Measurements from ENCODE around the gene DOCK1.

The DOCK1 gene

DNA sequence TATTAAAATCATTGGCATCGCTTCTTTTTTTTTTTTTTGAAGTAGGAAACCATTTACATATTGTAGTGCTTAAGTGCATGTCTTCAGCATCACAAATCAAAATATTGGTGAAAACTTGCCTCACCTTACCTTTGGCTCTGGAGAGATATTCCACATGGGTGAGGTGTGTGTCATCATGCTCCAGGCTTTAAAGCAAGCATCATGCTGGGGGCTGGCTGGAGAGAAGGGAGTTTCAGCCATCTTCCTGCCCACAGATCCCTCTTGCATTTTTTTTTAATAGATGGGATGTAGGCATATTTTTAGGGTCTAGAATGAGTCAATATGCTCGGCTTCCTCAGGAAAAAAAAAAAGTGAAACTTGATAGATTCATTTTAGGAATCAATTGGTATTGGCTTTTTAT is 293.5 kb downstream of the DOCK1 start:
- DNase-seq: no peak

DNA sequence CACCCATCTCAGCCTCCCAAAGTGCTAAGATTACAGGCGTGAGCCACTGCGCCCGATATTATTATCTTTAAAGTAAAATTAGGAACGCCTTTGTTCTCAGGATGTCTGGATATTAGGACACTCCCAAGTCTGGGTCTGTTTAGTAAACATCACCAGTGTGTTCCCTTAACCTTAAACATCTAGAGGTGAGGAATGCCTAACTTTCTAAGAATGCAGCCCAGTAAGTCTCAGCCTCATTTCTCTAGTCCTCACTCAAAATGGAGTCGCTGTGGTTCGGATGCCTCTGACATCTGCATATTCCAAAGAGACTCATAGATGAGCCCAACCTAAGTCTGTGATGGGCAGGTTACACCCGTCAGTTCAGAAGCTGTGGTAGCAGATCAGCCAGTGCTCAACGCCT is 295.4 kb downstream of the DOCK1 start:
- DNase-seq: no peak

DNA sequence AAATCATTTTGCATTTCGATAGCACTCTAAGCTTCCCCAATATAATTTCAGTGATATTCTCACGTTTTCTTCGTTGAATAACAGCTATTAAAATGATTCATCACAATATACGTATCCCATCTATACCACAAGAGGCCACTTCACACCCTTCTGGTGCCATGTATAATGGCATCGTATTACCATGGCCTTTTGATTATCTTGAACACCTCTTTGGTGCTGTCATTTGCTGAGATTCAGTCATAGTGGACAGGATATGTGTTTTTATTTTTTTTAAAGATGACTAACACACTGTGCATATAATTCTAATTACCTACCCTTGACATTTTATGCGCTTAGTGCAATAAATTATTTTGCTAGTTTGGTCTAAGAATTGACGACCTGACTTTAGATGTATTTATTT is 297.8 kb downstream of the DOCK1 start:
- DNase-seq: no peak

DNA sequence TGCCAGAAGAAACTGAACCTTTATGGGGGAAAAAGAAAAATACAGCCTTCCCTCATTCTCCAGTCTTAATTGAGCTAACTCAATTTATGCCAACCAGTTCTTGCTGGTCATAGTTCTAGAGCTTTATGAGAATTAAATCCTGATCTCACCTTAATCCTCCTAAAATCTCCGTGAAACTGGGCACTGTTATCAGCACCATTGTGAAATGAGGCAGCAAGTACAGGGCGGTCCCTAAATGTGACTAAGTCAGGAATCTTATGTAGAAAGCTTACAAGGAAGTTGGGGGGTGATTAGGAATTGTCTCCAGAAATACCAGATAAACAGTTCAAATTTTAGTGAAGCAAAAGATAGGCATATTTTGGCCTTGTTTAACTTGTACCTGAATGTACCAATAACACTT is 301.9 kb downstream of the DOCK1 start:
- no peak for DNase-seq

DNA sequence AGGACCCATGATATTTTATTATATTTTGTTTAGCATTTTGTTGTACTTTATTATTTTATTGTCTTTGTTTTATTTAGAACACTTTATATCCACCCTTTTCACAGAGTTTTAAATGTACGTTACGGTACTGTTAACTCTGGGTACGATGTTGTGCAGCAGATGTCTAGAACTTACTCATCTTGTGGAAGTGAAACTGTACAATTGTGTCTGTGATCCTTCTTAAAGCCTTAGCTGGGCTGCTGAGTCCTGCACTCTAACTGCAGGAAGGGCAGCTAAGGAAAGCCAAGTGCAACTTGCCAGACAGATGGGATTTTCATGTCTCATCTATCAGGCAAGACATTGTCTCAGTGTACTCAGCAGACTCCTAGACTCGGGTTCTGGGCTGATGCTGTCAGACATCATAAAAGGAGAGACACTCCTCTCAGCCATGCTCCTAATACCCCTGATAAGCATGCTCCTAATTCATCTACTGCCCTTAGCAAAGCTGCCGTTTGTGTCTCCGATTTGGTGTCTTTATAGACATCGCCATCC is 305.8 kb downstream of the DOCK1 start:
- DNase-seq: no peak

DNA sequence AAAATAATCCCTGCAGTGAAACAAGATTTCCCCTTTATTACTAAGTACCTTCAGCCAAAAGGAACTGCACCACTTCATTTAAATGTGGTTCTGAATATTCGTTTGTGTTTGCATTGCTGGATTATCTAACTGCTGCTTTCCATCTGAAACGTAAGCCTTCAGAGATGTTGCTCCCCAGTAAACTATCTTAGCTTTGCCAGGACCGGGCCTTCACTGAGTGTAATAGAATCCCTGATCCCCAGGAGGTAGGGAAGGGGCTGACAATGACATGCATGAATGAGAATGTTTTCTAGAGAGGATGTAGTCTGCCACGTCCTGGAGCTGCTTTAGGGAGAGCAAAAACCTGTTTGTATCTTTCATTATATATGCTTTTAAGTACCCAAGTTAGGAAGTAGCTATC is 310.6 kb downstream of the DOCK1 start:
- DNase-seq: no peak

DNA sequence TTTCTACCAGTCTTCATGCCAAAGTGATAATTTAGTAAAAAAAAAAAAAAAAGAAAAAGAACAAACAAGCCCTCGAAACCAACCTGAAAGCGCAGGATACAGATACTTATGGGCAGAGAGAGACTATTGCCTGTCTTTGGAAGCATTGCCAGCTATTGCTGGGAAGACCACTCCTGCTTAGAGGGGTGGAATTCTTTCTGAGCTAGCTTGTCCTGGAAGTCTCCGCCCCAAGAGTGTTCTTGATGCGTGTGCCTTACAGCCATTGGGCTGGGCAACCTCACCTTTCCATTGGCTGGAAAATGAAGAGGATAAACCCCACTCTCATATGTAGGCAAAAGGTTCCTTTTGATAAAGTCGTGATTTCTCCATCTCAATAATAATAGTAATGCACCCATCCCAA is 311.0 kb downstream of the DOCK1 start:
- DNase-seq: no peak

DNA sequence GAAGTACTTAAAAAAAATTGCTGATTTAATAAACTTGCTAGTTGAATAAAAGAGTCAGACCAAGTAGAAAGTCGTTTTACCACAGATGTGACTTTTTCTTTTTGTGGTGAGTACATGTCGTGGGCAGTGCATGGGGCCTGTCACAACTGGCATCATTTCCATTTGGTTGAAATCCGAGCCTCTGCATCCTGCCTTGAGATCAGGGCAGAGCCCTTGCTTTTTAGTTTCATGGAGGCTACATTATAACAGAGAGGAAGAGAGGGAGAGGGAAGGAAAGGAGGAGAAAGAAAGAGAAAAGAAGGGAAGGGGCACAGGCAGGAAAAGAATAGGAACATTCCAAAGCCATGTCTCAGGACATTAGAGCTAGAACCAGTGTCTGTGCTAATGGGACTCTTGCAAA is 311.6 kb downstream of the DOCK1 start:
- no peak for DNase-seq

DNA sequence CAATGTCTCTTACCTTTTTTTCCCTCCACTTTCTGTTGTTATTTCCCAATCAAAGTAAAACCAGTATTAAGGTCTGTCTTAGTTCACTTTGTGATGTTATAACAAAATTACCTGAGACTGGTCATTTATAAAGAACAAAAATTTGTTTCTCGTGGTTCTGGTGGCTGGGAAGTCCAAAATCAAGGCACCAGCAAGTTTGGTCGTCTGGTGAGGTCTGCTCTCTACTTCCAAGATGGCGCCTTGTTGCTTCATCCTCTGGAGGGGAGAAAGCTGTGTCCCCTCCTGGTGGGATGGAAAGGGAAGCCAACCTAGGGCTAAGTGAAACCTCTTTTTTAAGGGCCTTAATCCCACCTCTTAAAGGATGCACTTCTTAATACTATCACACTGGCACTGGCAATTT is 313.4 kb downstream of the DOCK1 start:
- DNase-seq: no peak

DNA sequence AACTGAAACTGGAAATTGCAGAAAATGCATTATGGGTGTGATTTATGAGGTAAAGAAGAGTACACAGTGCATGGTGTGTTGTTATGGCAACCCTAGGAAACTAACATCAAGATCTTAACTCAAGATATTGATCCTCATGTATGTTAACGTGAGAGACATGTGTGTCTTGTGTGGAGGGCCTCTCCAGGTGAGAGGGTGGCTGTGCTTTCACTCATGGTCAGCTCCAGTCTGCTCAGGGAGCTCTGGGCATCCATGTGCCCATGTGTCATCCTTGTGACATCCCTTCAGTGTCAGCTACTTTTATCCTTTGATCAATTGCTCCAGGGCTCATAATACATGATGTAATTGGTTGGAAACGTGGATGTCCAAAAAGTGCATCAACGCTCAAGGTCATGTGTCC is 316.1 kb downstream of the DOCK1 start:
- no peak for DNase-seq

DNA sequence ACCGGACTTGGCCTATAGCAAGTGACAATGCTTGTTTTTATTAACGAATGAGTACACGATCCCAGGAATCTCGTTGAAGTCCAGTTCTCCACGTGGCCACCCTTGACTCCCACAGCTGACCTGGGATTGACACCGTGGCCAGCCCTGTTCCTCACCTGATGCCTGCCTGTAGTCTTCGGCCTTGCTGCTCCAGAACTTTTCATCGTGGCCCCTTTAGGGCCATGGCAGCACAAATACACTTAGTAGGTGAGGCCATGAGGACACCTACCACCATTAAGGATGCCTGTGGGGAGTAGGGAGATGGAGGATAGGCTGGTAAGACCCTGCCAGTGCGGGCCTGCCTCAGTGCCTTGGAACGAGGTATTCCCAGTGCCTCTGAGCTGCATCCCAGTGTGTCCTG is 321.8 kb downstream of the DOCK1 start:
- no peak for DNase-seq

DNA sequence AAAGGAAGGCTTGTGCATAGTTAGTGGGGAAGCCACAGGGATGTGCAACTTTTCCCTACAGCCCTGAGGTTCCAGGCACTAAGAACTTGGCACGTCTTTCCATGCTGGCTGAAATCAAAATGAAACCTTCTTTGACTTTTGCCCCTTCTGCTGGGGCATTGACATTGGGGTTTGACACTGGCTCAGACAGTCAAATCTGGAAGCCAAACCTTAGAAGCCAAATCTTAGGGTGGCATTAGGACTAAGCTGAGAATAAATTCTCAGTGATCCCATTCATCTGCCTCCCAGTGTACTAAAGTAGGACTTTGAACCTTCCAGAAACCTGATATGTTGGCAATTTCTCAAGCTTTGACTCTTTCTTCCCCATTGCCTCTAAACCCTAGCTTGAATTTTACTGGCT is 322.4 kb downstream of the DOCK1 start:
- no peak for DNase-seq

DNA sequence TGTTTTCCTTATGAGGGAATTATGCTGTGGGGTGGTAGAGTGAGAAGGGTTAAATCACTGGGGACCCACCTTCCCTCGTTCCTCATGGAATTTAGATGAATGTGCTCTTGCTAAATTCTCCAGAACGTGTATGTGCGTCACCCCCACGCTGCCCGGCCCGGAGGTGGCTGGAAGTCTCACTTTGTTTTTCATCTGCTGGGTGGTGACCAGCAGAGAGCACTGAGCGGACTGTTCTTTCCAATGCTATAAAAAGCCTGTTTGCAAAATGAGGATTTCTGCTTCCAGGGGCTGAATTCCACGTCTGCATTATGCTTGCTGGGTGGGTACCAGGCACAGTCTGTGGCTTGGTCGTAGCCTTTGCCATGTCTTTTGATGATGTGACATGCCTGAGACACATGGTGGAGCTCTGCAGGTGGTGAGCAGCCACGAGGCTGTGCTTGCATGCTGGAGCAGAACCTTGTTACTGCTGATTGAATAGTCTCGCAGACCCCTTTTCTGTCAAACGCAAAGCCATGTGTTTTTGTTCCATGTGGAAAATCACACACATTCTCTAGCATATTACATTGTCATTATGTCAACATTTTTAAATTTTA is 323.1 kb downstream of the DOCK1 start:
- peak in 16 of 58 donors; percentile 6 to 56 (median 18) for DNase-seq

DNA sequence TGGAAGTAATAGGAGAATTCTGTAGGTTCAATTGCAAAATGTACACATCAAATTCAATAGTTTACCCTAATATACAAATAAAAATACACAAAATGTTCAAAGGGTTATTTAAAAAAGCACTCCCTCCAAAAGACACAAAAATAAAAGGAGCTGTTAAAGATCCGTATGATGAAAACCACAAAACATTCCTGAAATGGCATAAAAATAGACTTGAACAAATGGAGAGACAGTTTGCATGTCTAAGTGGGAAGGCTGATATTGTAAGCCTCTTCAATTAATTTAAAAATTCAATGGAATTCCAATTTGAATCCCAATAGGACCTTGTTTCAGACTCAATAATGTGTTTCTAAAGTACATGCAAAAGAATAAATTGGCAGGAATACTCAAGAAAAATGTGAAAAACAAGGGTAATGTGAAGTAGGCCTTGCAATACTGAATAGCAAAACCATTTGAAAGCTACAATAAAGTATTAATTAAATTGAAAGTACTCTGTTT is 329.1 kb downstream of the DOCK1 start:
- no peak for DNase-seq

DNA sequence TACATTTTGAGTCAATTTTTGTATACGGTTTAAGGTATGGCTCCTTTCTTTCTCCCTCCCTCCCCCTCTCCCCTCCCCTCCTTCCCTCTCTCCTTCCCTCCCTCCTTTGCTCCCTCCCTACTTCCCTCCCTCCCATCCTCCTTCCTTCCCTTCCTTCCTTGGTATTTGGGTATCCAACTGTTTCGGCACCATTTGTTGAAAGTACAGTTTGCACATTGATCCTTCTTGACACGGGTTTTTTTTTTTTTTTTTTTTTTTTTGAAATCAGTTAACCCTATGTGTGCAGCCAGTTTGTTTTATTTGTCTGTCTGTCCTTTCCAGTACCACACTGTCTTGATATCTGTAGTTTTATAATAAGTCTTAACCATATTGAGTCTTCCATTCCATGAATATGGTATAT is 331.0 kb downstream of the DOCK1 start:
- DNase-seq: no peak

DNA sequence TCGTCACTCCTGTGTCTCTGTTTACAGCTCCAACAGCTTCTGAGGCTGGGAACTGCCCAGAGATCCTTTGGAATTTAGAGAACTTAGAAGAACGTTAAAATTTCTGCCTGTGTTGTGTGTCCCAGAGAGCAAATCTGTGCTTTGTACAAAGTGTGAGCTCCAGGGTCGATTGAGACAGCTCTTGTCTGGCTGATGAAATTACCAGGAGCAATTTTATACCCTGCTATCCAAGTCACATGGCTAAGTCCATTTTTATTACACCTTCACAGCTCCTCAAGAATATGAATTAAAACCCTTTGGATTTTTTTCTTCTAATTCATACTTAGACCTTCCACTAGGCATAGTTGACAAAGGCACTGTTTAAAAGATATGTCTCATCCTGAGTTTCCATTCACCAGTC is 337.7 kb downstream of the DOCK1 start:
- no peak for DNase-seq

DNA sequence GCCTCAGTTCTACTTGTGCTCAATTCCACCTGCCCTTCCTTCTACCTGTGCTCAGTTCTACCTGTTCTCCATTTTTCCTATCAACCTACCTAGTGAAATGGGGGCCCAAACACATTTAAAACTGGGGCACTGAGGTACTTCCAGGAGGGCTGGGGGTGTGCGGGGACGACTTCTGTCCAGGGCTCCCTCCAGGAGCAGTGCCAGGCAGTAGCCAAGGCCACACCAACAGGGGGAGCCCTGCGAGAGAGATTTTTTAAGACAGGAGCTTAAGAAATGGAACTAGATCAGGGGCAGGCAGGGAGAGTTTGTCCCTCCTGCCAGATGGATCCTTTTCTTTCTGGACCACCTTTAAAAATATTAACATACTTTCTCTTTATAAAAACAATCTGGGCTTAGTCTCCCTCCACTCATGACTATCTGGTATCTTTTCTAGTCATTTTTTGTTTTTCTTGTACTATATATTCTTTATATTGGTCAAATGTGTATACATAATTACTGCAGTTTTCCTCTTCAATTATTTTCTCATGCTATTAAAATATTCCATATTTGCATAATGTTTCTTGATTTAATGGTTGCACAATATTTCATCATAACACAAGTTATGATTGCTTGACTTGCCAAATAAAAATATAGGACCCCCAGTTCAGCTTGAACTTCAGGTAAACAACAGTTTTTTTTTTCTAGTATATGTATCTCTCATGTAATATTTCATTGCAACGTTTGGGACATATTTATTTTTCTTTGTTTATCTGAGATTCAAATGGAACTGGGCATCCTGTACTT is 338.5 kb downstream of the DOCK1 start:
- DNase-seq: peak in 2 of 58 donors; percentile 19 to 23

DNA sequence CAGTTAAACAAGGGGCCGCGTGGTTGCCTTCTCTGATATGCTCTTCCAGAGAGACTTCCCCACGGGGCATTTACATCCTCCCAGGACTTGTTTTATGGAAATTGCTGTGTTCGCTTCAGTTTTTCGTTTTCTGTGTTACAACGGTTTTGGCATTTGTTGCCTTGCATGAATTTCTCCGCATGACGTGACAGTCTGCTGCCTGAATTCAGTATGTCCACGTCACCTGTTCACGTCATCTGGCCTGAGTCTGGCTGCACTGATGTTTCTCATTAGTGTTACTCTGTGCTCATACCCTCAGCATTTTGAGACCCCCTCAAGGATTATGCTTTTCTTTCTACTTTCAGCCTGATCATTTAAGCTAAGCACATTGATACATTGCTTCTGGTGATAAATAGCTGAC is 340.2 kb downstream of the DOCK1 start:
- DNase-seq: no peak

DNA sequence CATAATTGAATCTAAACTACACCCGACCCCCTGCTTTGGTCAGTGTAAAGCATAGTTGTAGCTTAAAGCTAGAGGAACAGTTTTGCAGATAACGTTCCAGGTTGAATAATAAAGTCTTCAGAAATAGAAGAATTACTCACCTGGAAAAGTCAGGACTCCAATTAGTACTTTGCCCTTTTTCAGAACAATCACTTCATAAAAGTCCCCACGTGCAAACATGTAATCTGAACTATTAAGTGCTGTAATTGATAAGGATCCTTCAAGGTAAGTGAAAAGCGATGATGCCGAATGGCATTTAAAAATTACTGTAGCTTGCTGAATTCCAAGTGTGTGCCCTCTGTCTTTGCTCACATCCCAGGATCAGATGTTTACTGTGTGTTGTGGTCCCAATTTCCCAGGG is 344.8 kb downstream of the DOCK1 start:
- no peak for DNase-seq

DNA sequence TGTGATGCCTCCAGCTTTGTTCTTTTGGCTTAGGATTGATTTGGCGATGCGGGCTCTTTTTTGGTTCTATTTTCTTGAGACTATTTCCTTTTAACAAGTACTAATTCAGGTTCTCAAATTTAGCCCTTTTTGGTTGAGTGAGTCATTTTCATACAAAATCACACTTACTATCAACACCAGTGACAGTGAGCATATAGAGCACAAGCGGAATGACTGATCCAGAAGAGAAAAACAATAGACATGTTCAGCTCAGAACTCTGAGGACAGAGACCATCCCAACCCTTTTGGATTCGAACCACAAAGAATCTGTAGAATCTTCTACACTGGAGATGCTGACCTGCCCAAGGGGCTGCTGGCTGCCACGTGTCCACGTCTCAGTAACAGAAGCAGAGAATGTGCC is 347.6 kb downstream of the DOCK1 start:
- DNase-seq: peak in 1 of 58 donors; percentile 38

DNA sequence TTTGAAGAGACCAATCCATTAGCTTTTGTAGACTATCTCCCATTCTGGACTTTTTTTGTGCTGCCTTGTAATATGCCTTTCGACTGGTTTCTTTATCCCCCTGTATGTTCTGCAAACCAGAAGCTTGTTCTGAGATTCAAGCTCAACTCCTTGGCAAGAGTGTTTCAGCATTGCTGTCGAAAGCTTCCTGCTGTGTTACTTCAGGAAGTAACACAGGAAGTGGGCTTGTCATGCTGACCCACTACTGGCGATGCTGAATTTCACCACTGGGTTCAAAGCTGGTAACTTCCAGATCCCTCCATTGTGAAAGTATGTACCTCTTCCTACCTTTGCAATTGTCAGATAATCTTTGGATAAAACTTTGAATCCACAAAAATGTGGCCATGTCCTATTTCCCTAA is 349.0 kb downstream of the DOCK1 start:
- DNase-seq: no peak

DNA sequence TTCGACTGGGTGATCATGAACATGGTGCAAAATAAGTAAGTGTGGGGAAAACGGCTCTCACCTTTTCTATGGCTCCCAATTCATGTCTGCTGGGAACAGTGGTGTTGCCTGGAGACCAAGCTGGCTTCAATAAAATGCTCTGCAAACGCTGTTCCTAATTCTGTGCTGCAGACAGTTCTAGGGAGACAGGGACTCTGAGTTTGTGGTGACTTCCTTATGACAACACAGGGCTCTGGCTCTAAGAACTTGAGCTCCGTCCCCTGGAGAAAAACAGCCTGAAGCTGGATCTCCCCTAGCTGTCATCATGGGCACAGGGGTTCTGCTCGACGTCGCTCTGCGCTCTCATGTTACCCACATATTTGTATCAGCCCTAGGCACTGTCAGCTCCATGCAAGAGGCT is 352.2 kb downstream of the DOCK1 start:
- DNase-seq: peak in 1 of 58 donors; percentile 1

DNA sequence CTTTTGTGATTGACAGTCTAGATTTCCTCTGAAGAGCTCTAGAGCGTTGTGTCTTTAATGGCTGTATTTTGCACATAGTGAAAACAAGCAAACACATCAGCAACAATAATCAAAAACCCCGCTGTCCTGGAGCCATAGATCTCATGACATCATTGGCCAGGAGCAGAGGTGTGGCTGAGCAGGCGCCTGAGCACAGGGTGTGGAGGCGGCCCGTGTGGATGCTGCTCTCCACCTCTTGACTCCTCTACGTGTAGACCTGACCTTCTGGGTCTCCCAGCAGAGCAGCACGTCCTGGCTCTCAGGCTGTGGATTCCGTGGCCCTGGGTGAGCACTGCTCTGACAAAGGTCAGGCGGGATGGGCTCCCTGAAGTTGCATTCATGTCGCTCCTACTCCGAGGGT is 354.1 kb downstream of the DOCK1 start:
- DNase-seq: no peak
